HG03378 (cell line): ENCODE data around the gene DDX39B.
"Not testable (repeated sequence)": the region's sequence is repeated elsewhere in the genome, so short reads cannot be mapped to it uniquely, and the experiment has no call there.

Experiments
- ATAC-seq: cut with Tn5 transposase; IDR thresholded peaks from one replicate; pipeline ENCODE4 v1.9.1; 2021; ENCODE audit warnings: mild to moderate bottlenecking, moderate library complexity; ENCODE audit not compliant: unreplicated experiment

Gene DDX39B

GRCh38 chr6:31487674-31488073 lies 54.1 kb downstream of the DDX39B start:
- ATAC-seq = not testable (repeated sequence)

- not testable (repeated sequence) for ATAC-seq
Measured at GRCh38 chr6:31486065-31486837, 55.6 kb downstream of the DDX39B start.

- no peak for ATAC-seq
Measured at GRCh38 chr6:31485055-31485454, 56.7 kb downstream of the DDX39B start.

GRCh38 chr6:31483392-31483791 lies 58.4 kb downstream of the DDX39B start:
- ATAC-seq = no peak

GRCh38 chr6:31480574-31480973 lies 61.2 kb downstream of the DDX39B start:
- no peak for ATAC-seq
